ENCODE data around the gene CNGA1.

DNA sequence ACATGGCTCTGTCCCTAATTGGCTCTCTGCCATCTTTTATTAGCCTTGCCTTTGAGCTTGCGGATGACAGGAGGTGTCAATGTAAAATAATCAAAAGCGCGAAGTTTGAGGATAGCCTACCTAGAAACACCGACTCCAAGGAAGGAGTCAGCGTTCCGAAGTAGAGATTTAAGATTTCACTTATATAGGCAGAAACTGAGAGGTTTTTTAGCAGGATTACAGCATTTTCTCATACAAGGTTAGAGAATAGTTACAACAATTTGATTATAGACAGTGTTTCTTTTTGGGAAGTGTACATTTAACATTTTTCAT lies 101.6 kb downstream of the CNGA1 start:
- TF ChIP-seq POLR2AphosphoS5 (IDR thresholded peaks at IDR 0.05) (no peak), POLR2A (IDR thresholded peaks at IDR 0.05) (no peak), EP300 (IDR thresholded peaks at IDR 0.05) (no peak)
- TF ChIP-seq, protein P1, sequence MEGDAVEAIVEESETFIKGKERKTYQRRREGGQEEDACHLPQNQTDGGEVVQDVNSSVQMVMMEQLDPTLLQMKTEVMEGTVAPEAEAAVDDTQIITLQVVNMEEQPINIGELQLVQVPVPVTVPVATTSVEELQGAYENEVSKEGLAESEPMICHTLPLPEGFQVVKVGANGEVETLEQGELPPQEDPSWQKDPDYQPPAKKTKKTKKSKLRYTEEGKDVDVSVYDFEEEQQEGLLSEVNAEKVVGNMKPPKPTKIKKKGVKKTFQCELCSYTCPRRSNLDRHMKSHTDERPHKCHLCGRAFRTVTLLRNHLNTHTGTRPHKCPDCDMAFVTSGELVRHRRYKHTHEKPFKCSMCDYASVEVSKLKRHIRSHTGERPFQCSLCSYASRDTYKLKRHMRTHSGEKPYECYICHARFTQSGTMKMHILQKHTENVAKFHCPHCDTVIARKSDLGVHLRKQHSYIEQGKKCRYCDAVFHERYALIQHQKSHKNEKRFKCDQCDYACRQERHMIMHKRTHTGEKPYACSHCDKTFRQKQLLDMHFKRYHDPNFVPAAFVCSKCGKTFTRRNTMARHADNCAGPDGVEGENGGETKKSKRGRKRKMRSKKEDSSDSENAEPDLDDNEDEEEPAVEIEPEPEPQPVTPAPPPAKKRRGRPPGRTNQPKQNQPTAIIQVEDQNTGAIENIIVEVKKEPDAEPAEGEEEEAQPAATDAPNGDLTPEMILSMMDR (IDR thresholded peaks at IDR 0.05), result no peak

All from gastroesophageal sphincter (tissue), 3 donors.